Psoas muscle (tissue), 8 donors: ENCODE measurements around the gene DNAH9. TPM values are rescaled to one million over a fixed set of nuclear protein-coding genes. Genes with fewer than 3 reads are reported as not detected.

Experiments used
- ATAC-seq, 4 donors: fragments of 200-7000 bp; cut with Tn5 transposase; one replicate each; pipeline ENCODE4 v1.9.1; 2020; ENCODE audit warnings: moderate library complexity in 3 of 4, mild to moderate bottlenecking in 2 of 4
- DNase-seq, 2 donors: peaks; one replicate each; pipeline ENCODE4 v3.0.0-alpha.2; 2020
- H3K27ac ChIP-seq: fragments of 200-600 bp; one replicate; pipeline ENCODE4 v1.8.0; 2022
- H3K27me3 ChIP-seq, 3 donors: fragments of 200-600 bp in 1 of 3; one replicate each; pipeline versions ENCODE4 v1.6.1 to v1.8.0; 2013 to 2022; ENCODE audit warnings: low read length in 2 of 3, mild to moderate bottlenecking in 2 of 3, moderate library complexity in 1 of 3; ENCODE audit not compliant: insufficient read depth in 3 of 3
- H3K36me3 ChIP-seq, 2 donors: fragments of 200-600 bp in 1 of 2; one replicate each; pipeline versions ENCODE4 v1.6.1 to v1.8.0; 2013 to 2022; ENCODE audit warnings: low read depth in 1 of 2, mild to moderate bottlenecking in 1 of 2, moderate library complexity in 1 of 2; ENCODE audit not compliant: insufficient read depth in 1 of 2
- H3K4me1 ChIP-seq: fragments of 200-600 bp; one replicate; pipeline ENCODE4 v1.8.0; 2022
- H3K4me3 ChIP-seq: fragments of 200-600 bp; one replicate; pipeline ENCODE4 v1.8.0; 2022; ENCODE audit warnings: mild to moderate bottlenecking
- H3K9me3 ChIP-seq: fragments of 200-600 bp; one replicate; pipeline ENCODE4 v1.8.0; 2022
- WGBS, 3 donors: extraction: QIAGEN DNeasy Blood & Tissue Kit; methylation state at CpG; one replicate each; pipeline versions ENCODE4 v1.1.6 to v1.1.7; 2013; 5-methylcytosine and 5-hydroxymethylcytosine counted together
- intact Hi-C, 2 donors: fragments of 100-400 bp; cut with DNase I; formaldehyde crosslinking; loops; one replicate each; pipeline versions ENCODE4 v1.11.0 to v1.14.2; 2022
- polyA plus RNA-seq, 3 donors: library from polyadenylated mRNA; stranded (reverse); fragments of 200-250 nt; gene quantifications; one replicate each; pipeline ENCODE4 v1.2.3, GENCODE V29; 2013
- total RNA-seq, 4 donors: library from RNA; stranded (reverse); fragmentation: NEBNext Ultra II Directional in 2 of 4; extraction: Animal tissue kit (Norgen Biotek cat#: 25700) in 2 of 4; gene quantifications; one replicate each; pipeline versions ENCODE4 v1.2.1 to v1.2.4, GENCODE V29; 2021 to 2023
- TF ChIP-seq, protein P1 (sequence below): fragments of 200-600 bp; IDR thresholded peaks from one replicate; pipeline ENCODE4 v1.8.0; 2022; ENCODE audit warnings: antibody characterized with exemption
- donor health status: healthy with polysubstance abuse.
- donor health status: DM: no; HTN: no; CAD: no; lungs with moderate emphysema.
- donor health status: Bipolar disorder and iron deficiency.
- donor health status: healthy.
- donor health status: DM: yes; HTN: yes; CAD: no.
- donor health status: DM: no; HTN: no; CAD: no.
- donor health status: DM: no; HTN: no; CAD: no.
- donor health status: DM: yes; HTN: yes; CAD: no.

DNAH9 gene
- total and polyA plus RNA-seq, 7 donors, result 0.01 to 0.05 TPM; not detected in 5

- Histone ChIP-seq H3K27ac (no peak overlapping the region), H3K27me3 (peaks cover 0 to 22% (median 2%) of the 10 kb centered on the region in 3 donors), H3K4me1 (no peaks in the 10 kb centered on the region), H3K36me3 (no peaks in the 10 kb centered on the region), H3K9me3 (no peaks in the 10 kb centered on the region), H3K4me3 (no peak overlapping the region)
- TF ChIP-seq, protein P1, sequence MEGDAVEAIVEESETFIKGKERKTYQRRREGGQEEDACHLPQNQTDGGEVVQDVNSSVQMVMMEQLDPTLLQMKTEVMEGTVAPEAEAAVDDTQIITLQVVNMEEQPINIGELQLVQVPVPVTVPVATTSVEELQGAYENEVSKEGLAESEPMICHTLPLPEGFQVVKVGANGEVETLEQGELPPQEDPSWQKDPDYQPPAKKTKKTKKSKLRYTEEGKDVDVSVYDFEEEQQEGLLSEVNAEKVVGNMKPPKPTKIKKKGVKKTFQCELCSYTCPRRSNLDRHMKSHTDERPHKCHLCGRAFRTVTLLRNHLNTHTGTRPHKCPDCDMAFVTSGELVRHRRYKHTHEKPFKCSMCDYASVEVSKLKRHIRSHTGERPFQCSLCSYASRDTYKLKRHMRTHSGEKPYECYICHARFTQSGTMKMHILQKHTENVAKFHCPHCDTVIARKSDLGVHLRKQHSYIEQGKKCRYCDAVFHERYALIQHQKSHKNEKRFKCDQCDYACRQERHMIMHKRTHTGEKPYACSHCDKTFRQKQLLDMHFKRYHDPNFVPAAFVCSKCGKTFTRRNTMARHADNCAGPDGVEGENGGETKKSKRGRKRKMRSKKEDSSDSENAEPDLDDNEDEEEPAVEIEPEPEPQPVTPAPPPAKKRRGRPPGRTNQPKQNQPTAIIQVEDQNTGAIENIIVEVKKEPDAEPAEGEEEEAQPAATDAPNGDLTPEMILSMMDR, result no peak
- intact Hi-C loops, result no loop called here
- no peak for DNase-seq
- ATAC-seq, result no peak
- 74 to 75% (median 74%) methylated on average over 5 of the region's 5 CpGs for WGBS, 3 donors
Observed at GRCh38 chr17:11601661-11602060, 3.4 kb downstream of the DNAH9 start.

DNA sequence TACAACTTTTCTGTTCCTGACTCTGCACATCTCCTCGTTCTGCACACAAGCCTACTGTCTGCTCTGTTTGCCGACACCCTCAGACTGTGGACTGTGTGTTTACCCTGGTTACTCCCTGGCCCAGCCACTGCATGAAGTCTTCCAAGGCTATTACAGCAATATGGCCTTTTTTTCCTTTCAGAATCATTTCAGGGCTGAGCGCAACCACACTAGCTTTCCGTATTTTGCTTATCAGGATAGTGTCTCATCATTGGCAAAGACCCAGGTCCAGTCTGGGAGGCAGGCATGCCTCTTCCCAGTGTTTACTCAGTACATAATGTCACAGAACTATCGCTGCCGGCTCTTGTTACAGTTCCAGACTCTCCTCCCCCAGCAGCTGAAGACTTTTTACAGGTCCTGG is 10.1 kb downstream of the DNAH9 start:
- ATAC-seq, result peak in 2 of 4 donors; percentile 29 to 30
- intact Hi-C loops, result no loop called here
- Histone ChIP-seq H3K36me3 (no peaks in the 10 kb centered on the region), H3K4me3 (no peak overlapping the region), H3K27me3 (no peaks in the 10 kb centered on the region), H3K9me3 (no peaks in the 10 kb centered on the region), H3K4me1 (no peaks in the 10 kb centered on the region), H3K27ac (no peak overlapping the region)
- DNase-seq, result peak in 1 of 2 donors; percentile 29
- TF ChIP-seq, protein P1, result no peak
- 14 to 25% (median 18%) methylated on average over 6 of the region's 6 CpGs for WGBS, 3 donors

DNA sequence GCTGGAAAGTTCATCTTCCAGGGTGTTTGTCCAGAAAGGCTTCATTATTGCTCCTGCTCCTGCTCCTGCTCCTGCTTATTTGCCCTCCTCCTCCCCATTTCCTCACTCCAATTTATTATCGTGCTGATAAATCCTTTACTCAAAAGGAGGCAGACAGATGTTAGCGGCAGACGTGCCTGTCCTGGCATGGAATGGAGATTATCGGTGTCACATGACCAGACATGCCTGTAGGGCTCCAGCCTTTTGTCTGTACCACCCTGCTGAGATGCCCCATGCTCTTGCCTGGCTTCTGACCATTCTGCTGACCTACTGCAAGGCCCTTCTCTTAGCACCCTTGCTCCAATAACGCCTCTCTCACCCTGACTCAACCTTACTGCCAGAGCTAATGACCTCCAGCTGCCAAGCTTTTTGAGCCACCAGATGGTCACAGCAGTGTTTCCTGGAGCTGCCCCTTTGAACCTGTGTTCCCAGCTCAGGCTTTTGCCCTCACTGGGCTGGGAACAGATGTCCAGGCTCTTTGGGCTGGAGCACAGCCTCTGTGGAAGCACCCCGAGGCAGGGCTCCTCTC is 12.8 kb downstream of the DNAH9 start:
- no peak for ATAC-seq
- no peaks in the 10 kb centered on the region for H3K27me3 ChIP-seq
- DNase-seq, result no peak
- intact Hi-C loops, result no loop called here
- no peak overlapping the region for H3K4me3 ChIP-seq
- no peak overlapping the region for H3K27ac ChIP-seq
- H3K9me3 ChIP-seq, result no peaks in the 10 kb centered on the region
- WGBS, 3 donors, result 13 to 16% (median 13%) methylated on average over 6 of the region's 6 CpGs
- H3K36me3 ChIP-seq, result no peaks in the 10 kb centered on the region
- no peaks in the 10 kb centered on the region for H3K4me1 ChIP-seq
- TF ChIP-seq, protein P1, result no peak

DNA sequence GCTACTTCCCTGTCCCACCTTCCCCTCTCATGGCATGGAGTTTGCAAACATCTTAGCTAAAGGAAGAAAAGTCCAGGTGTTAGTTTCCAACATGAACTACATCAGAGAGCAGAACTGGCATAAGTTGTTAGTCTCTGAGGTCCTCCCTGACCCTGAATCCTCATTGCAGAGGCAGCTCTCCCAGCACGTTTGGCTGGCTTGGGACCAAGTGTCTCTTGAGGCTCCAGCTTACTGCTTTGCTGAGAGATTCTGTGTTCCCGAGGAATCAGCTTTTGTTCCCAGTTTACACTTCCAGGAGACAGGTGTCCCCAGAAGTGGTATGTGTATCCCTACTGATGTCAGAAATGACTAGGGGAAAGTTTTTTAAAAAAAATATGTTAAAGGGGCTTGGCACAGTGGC is 14.7 kb downstream of the DNAH9 start:
- 17 to 28% (median 19%) methylated on average over 2 of the region's 2 CpGs for WGBS, 3 donors
- no peak for ATAC-seq

More for the DNA sequence above, 14.7 kb downstream of the DNAH9 start:
- no peak overlapping the region for H3K27ac ChIP-seq
- H3K4me1 ChIP-seq, result no peaks in the 10 kb centered on the region
- TF ChIP-seq, protein P1, result no peak
- intact Hi-C loops, result no loop called here
- H3K36me3 ChIP-seq, result no peaks in the 10 kb centered on the region
- no peak for DNase-seq
- no peak overlapping the region for H3K4me3 ChIP-seq
- no peaks in the 10 kb centered on the region for H3K27me3 ChIP-seq
- H3K9me3 ChIP-seq, result no peaks in the 10 kb centered on the region
